ENCODE data around the gene ANTXR2.
"Not testable (repeated sequence)": the region's sequence is repeated elsewhere in the genome, so short reads cannot be mapped to it uniquely, and the experiment has no call there.

The ANTXR2 gene
- long read RNA-seq, full-length matches to known transcripts: 75 of 91 reads
- long read RNA-seq, partial matches to known transcripts: 4 of 91 reads
- long read RNA-seq, other reads (novel, unspliced or antisense): 12 of 91 reads

DNA sequence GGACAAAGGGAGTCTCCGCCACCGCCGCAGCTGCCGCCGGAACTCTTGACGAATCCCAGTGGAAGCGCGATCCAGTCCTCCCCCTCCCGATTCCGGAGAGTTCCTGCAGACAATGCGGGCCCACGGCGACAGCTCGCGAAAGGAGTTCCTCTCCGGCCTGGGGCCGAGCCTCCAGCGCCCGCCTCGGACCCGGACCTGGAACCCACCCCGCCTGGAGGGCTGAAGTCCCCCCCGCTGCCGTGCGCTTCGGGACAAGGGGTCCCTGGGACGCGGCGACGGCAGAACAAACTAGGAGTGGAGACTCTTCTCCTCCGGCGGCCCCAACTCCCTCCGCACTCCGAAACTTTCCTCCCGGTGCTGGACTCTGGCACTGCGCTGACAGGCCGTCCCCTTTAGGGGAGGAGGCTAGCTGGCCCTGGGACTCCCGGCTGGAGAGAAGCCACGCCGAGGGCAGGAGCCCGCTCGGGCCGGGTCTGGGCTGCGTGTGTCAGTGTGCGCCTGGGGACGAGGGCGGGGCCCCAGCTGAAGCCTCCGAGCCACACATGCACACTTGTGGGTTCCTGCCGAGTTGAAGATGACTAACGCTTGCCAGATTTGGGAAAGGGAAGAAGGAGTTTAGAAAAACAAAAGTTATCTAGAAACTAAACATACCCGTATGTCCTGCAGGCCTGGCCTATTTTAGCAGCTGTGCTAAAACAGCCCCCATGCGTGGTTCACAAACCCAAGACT is at the start of gene ANTXR2:
TSS of gene ANTXR2 (minus strand) at position 486 of the 729 bp plus-strand sequence. CDS start 669 bp downstream, outside the sequence.
- DNase-seq (ENCODE audit: low read depth in 1 of 2, low spot score in 1 of 2): peak; percentile 73 to 84
- TF ChIP-seq, protein P1, sequence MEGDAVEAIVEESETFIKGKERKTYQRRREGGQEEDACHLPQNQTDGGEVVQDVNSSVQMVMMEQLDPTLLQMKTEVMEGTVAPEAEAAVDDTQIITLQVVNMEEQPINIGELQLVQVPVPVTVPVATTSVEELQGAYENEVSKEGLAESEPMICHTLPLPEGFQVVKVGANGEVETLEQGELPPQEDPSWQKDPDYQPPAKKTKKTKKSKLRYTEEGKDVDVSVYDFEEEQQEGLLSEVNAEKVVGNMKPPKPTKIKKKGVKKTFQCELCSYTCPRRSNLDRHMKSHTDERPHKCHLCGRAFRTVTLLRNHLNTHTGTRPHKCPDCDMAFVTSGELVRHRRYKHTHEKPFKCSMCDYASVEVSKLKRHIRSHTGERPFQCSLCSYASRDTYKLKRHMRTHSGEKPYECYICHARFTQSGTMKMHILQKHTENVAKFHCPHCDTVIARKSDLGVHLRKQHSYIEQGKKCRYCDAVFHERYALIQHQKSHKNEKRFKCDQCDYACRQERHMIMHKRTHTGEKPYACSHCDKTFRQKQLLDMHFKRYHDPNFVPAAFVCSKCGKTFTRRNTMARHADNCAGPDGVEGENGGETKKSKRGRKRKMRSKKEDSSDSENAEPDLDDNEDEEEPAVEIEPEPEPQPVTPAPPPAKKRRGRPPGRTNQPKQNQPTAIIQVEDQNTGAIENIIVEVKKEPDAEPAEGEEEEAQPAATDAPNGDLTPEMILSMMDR (IDR thresholded peaks at IDR 0.05; ENCODE audit: insufficient read depth, low read length): no peak
- TF ChIP-seq SPI1 (IDR thresholded peaks at IDR 0.05; ENCODE audit: borderline replicate concordance, low read depth): no peak
- TF ChIP-seq, protein P2, sequence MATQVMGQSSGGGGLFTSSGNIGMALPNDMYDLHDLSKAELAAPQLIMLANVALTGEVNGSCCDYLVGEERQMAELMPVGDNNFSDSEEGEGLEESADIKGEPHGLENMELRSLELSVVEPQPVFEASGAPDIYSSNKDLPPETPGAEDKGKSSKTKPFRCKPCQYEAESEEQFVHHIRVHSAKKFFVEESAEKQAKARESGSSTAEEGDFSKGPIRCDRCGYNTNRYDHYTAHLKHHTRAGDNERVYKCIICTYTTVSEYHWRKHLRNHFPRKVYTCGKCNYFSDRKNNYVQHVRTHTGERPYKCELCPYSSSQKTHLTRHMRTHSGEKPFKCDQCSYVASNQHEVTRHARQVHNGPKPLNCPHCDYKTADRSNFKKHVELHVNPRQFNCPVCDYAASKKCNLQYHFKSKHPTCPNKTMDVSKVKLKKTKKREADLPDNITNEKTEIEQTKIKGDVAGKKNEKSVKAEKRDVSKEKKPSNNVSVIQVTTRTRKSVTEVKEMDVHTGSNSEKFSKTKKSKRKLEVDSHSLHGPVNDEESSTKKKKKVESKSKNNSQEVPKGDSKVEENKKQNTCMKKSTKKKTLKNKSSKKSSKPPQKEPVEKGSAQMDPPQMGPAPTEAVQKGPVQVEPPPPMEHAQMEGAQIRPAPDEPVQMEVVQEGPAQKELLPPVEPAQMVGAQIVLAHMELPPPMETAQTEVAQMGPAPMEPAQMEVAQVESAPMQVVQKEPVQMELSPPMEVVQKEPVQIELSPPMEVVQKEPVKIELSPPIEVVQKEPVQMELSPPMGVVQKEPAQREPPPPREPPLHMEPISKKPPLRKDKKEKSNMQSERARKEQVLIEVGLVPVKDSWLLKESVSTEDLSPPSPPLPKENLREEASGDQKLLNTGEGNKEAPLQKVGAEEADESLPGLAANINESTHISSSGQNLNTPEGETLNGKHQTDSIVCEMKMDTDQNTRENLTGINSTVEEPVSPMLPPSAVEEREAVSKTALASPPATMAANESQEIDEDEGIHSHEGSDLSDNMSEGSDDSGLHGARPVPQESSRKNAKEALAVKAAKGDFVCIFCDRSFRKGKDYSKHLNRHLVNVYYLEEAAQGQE (IDR thresholded peaks at IDR 0.05; ENCODE audit: insufficient replicate concordance, low read depth): no peak
- peak; percentile 54; the same call in 1 of the 2 replicates for TF ChIP-seq POLR2AphosphoS5 (IDR thresholded peaks at IDR 0.05; ENCODE audit: low read depth)
- TF ChIP-seq GABPA (IDR thresholded peaks at IDR 0.05; ENCODE audit: low read depth): no peak
- peak within 1 kb of the TSS; percentile 98 for H3K27ac ChIP-seq (replicated peaks)
- peak within 1 kb of the TSS; percentile 91 for H3K4me3 ChIP-seq (replicated peaks; ENCODE audit: insufficient read depth, low read length)
- no peaks in the 10 kb centered on the region for H3K27me3 ChIP-seq (ENCODE audit: insufficient read depth, poor library complexity, severe bottlenecking)

DNA sequence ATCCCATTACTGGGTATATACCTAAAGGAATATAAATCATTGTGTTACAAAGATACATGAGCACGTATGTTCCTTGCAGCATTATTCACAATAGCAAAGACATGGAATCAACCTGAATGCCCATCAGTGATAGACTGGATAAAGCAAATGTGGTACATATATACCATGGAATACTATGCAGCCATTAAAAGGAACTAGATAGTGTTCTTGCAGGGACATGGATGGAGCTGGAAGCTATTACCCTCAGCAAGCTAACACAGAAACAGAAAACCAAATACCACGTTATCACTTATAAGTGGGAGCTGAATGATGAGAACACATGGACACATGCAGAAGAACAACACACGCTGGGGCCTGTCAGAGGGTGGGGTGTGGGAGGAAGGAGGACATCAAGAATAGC is 48.8 kb upstream of the ANTXR2 start:
- H3K27me3 ChIP-seq (ENCODE audit: insufficient read depth, poor library complexity, severe bottlenecking); DNase-seq (ENCODE audit: low read depth in 1 of 2, low spot score in 1 of 2); H3K27ac ChIP-seq (replicated peaks); H3K4me3 ChIP-seq (replicated peaks; ENCODE audit: insufficient read depth, low read length): not testable (repeated sequence)

DNA sequence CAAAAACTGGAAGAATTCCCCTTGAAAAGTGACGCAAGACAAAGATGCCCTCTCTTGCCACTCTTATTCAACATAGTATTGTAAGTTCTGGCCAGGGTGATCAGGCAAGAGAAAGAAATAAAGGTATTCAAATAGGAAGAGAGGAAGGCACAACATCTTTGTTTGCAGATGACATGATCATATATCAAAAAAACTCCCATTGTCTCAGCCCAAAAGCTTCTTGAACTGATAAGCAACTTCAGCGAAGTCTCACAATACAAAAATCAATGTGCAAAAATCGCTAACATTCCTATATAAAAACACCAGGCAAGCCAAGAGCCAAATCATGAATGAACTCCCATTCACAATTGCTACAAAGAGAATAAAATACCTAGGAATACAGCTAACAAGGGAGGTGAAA is 46.6 kb upstream of the ANTXR2 start:
- H3K27ac ChIP-seq (replicated peaks); H3K27me3 ChIP-seq (ENCODE audit: insufficient read depth, poor library complexity, severe bottlenecking); H3K4me3 ChIP-seq (replicated peaks; ENCODE audit: insufficient read depth, low read length); DNase-seq (ENCODE audit: low read depth in 1 of 2, low spot score in 1 of 2): not testable (repeated sequence)

DNA sequence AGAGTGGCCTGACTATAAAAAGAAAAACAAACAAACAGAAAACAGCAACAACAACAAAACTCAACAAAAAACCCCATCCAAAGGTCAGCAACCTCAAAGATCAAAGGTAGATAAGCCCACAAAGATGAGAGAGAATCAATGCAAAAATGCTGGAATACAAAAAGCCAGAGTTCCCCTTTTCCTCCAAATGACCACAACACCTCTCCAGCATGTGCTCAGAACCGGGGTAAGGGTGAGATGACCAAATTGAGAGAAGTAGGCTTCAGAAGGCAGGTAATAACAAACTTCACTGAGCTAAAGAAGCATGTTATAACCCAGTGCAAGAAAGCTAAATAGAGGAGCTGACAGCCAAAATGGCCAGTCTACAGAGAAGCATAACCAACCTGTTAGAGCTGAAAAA is 43.5 kb upstream of the ANTXR2 start:
- TF ChIP-seq POLR2AphosphoS5 (IDR thresholded peaks at IDR 0.05; ENCODE audit: low read depth) (no peak), GABPA (IDR thresholded peaks at IDR 0.05; ENCODE audit: low read depth) (no peak), SPI1 (IDR thresholded peaks at IDR 0.05; ENCODE audit: borderline replicate concordance, low read depth) (no peak)
- TF ChIP-seq, protein P1 (IDR thresholded peaks at IDR 0.05; ENCODE audit: insufficient read depth, low read length): no peak
- TF ChIP-seq, protein P2 (IDR thresholded peaks at IDR 0.05; ENCODE audit: insufficient replicate concordance, low read depth): no peak

More for the DNA sequence above, 43.5 kb upstream of the ANTXR2 start:
- Histone ChIP-seq H3K4me3 (replicated peaks; ENCODE audit: insufficient read depth, low read length) (no peak overlapping the region), H3K27me3 (ENCODE audit: insufficient read depth, poor library complexity, severe bottlenecking) (no peaks in the 10 kb centered on the region), H3K27ac (replicated peaks) (no peak overlapping the region)
- no peak for DNase-seq (ENCODE audit: low read depth in 1 of 2, low spot score in 1 of 2)
